ENCODE results near the gene ADGRF5.

Gene ADGRF5

DNA sequence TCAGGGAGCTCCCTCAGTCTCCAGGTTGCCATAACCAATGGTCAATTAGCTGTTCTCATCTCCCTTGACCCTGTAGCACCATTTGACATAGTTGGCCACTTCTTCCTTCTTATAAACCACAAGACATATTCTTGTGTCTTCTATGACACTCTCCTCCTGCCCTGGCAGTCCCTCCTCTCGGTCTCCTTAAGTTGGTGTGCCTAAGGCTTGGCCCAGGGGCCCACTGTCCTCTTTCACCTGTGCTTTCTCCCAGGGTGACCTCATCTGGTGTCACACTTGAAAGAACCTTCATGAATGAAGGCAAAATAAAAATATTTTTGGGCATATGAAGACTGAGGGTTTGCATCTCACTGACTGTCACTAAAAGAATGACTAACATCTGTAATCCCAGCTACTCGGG is 9.7 kb upstream of the ADGRF5 start:
- CTCF ChIA-PET, result no interaction called here
- Histone ChIP-seq H3K9me3 (ENCODE audit: control insufficient read depth, insufficient read depth, low read depth, low read length) (no peaks in the 10 kb centered on the region), H3K4me3 (ENCODE audit: low read depth, low read length) (no peak overlapping the region), H3K27ac (ENCODE audit: extremely low read depth, low read depth, low read length) (no peak overlapping the region), H3K4me1 (ENCODE audit: control insufficient read depth, insufficient read depth, low read length) (no peaks in the 10 kb centered on the region), H3K36me3 (ENCODE audit: control insufficient read depth in 2 of 2, insufficient read depth in 1 of 2, low read length in 2 of 2) (no peaks in the 10 kb centered on the region)
- POLR2A ChIA-PET, result no interaction called here
- TF ChIP-seq ZNF221 (tag by site-specific recombination; IDR thresholded peaks at IDR 0.05; ENCODE audit: borderline replicate concordance) (no peak), ZXDB (tag by site-specific recombination; IDR thresholded peaks at IDR 0.05) (no peak), ZNF133 (tag by site-specific recombination; IDR thresholded peaks at IDR 0.05) (no peak), ZNF335 (tag by site-specific recombination; conservative IDR thresholded peaks at IDR 0.05) (no peak), ZNF10 (tag by site-specific recombination; IDR thresholded peaks at IDR 0.05) (no peak), ZBTB6 (tag by site-specific recombination; IDR thresholded peaks at IDR 0.05) (no peak), ZNF843 (tag by site-specific recombination; IDR thresholded peaks at IDR 0.05) (no peak), ZBTB21 (tag by site-specific recombination; IDR thresholded peaks at IDR 0.05) (no peak)
- TF ChIP-seq, protein P1, sequence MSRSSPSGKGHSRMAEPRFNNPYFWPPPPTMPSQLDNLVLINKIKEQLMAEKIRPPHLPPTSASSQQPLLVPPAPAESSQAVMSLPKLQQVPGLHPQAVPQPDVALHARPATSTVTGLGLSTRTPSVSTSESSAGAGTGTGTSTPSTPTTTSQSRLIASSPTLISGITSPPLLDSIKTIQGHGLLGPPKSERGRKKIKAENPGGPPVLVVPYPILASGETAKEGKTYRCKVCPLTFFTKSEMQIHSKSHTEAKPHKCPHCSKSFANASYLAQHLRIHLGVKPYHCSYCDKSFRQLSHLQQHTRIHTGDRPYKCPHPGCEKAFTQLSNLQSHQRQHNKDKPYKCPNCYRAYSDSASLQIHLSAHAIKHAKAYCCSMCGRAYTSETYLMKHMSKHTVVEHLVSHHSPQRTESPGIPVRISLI (tag by site-specific recombination; IDR thresholded peaks at IDR 0.05), result no peak
- TF ChIP-seq, protein P2, sequence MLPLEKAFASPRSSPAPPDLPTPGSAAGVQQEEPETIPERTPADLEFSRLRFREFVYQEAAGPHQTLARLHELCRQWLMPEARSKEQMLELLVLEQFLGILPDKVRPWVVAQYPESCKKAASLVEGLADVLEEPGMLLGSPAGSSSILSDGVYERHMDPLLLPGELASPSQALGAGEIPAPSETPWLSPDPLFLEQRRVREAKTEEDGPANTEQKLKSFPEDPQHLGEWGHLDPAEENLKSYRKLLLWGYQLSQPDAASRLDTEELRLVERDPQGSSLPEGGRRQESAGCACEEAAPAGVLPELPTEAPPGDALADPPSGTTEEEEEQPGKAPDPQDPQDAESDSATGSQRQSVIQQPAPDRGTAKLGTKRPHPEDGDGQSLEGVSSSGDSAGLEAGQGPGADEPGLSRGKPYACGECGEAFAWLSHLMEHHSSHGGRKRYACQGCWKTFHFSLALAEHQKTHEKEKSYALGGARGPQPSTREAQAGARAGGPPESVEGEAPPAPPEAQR (tag by site-specific recombination; IDR thresholded peaks at IDR 0.05), result no peak
- TF ChIP-seq, protein P3, sequence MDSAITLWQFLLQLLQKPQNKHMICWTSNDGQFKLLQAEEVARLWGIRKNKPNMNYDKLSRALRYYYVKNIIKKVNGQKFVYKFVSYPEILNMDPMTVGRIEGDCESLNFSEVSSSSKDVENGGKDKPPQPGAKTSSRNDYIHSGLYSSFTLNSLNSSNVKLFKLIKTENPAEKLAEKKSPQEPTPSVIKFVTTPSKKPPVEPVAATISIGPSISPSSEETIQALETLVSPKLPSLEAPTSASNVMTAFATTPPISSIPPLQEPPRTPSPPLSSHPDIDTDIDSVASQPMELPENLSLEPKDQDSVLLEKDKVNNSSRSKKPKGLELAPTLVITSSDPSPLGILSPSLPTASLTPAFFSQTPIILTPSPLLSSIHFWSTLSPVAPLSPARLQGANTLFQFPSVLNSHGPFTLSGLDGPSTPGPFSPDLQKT (IDR thresholded peaks at IDR 0.05; ENCODE audit: borderline replicate concordance, low read depth, low read length), result no peak

GRCh38 chr6:46930331-46930730 is 8.6 kb upstream of the ADGRF5 start:
- Histone ChIP-seq H3K9me3 (ENCODE audit: control insufficient read depth, insufficient read depth, low read depth, low read length) (no peaks in the 10 kb centered on the region), H3K4me1 (ENCODE audit: control insufficient read depth, insufficient read depth, low read length) (no peaks in the 10 kb centered on the region), H3K36me3 (ENCODE audit: control insufficient read depth in 2 of 2, insufficient read depth in 1 of 2, low read length in 2 of 2) (no peaks in the 10 kb centered on the region), H3K27ac (ENCODE audit: extremely low read depth, low read depth, low read length) (no peak overlapping the region), H3K4me3 (ENCODE audit: low read depth, low read length) (no peak overlapping the region)
- ChIA-PET POLR2A (no interaction called here), CTCF (no interaction called here)
- TF ChIP-seq ZNF654 (tag by site-specific recombination; IDR thresholded peaks at IDR 0.05; ENCODE audit: low read depth) (no peak), ZNF18 (tag by site-specific recombination; IDR thresholded peaks at IDR 0.05) (no peak), GLIS1 (tag by site-specific recombination; IDR thresholded peaks at IDR 0.05) (no peak), ZNF664 (tag by site-specific recombination; IDR thresholded peaks at IDR 0.05) (no peak), ZNF596 (tag by site-specific recombination; IDR thresholded peaks at IDR 0.05) (no peak), ZNF391 (tag by site-specific recombination; IDR thresholded peaks at IDR 0.05; ENCODE audit: borderline replicate concordance, low read depth) (no peak), PATZ1 (tag by site-specific recombination; IDR thresholded peaks at IDR 0.05) (no peak), MYNN (tag by site-specific recombination; IDR thresholded peaks at IDR 0.05; ENCODE audit: borderline replicate concordance) (no peak)
- TF ChIP-seq, protein P3 (IDR thresholded peaks at IDR 0.05; ENCODE audit: borderline replicate concordance, low read depth, low read length), result no peak
- TF ChIP-seq, protein P4, sequence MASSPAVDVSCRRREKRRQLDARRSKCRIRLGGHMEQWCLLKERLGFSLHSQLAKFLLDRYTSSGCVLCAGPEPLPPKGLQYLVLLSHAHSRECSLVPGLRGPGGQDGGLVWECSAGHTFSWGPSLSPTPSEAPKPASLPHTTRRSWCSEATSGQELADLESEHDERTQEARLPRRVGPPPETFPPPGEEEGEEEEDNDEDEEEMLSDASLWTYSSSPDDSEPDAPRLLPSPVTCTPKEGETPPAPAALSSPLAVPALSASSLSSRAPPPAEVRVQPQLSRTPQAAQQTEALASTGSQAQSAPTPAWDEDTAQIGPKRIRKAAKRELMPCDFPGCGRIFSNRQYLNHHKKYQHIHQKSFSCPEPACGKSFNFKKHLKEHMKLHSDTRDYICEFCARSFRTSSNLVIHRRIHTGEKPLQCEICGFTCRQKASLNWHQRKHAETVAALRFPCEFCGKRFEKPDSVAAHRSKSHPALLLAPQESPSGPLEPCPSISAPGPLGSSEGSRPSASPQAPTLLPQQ (tag by site-specific recombination; IDR thresholded peaks at IDR 0.05), result no peak

All from HEK293 (cell line).